Measurements from ENCODE around the gene ATP6V0A1.

ATP6V0A1 gene

GRCh38 chr17:42518046-42518754 lies 59.5 kb downstream of the ATP6V0A1 start:
- H3K4me3 ChIP-seq (ENCODE audit: control insufficient read depth, low read depth, low read length): no peak overlapping the region
- TF ChIP-seq, protein P1, sequence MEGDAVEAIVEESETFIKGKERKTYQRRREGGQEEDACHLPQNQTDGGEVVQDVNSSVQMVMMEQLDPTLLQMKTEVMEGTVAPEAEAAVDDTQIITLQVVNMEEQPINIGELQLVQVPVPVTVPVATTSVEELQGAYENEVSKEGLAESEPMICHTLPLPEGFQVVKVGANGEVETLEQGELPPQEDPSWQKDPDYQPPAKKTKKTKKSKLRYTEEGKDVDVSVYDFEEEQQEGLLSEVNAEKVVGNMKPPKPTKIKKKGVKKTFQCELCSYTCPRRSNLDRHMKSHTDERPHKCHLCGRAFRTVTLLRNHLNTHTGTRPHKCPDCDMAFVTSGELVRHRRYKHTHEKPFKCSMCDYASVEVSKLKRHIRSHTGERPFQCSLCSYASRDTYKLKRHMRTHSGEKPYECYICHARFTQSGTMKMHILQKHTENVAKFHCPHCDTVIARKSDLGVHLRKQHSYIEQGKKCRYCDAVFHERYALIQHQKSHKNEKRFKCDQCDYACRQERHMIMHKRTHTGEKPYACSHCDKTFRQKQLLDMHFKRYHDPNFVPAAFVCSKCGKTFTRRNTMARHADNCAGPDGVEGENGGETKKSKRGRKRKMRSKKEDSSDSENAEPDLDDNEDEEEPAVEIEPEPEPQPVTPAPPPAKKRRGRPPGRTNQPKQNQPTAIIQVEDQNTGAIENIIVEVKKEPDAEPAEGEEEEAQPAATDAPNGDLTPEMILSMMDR (IDR thresholded peaks at IDR 0.05; ENCODE audit: control insufficient read depth, insufficient read depth, low read depth, low read length, missing control alignments): no peak
- peak; percentile 90 for DNase-seq (ENCODE audit: low read depth)

- TF ChIP-seq, protein P1 (IDR thresholded peaks at IDR 0.05; ENCODE audit: control insufficient read depth, insufficient read depth, low read depth, low read length, missing control alignments): no peak
- no peak overlapping the region for H3K4me3 ChIP-seq (ENCODE audit: control insufficient read depth, low read depth, low read length)
- no peak for DNase-seq (ENCODE audit: low read depth)
Measured at GRCh38 chr17:42518755-42519545, 60.3 kb downstream of the ATP6V0A1 start.

GRCh38 chr17:42519546-42520491 lies 61.1 kb downstream of the ATP6V0A1 start:
- no peak overlapping the region for H3K4me3 ChIP-seq (ENCODE audit: control insufficient read depth, low read depth, low read length)
- DNase-seq (ENCODE audit: low read depth): peak; percentile 96
- TF ChIP-seq, protein P1 (IDR thresholded peaks at IDR 0.05; ENCODE audit: control insufficient read depth, insufficient read depth, low read depth, low read length, missing control alignments): peak; percentile 14

- TF ChIP-seq, protein P1 (IDR thresholded peaks at IDR 0.05; ENCODE audit: control insufficient read depth, insufficient read depth, low read depth, low read length, missing control alignments): peak; percentile 7
- H3K4me3 ChIP-seq (ENCODE audit: control insufficient read depth, low read depth, low read length): no peak overlapping the region
- no peak for DNase-seq (ENCODE audit: low read depth)
Measured at GRCh38 chr17:42520540-42520951, 61.9 kb downstream of the ATP6V0A1 start.

DNA sequence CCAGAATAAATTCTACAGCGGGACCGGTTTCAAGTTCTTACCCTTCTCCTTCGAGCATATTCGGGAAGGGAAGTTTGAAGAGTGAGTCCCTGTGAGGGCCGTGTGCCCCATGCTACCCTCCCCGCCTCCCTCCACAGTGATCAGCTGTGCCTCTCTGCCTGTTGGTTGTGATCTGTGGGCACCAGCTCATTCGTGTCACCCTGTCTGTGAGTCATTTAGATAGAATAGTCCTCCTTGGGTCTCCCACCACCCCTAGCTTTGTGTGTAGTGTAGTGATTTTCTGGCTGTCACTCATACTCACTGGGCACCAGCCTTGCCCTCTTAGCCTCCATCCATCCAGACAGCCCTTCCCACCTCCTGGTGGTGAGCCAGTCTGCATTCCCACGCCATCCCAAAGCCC lies 62.4 kb downstream of the ATP6V0A1 start:
- H3K4me3 ChIP-seq (ENCODE audit: control insufficient read depth, low read depth, low read length): no peak overlapping the region
- no peak for DNase-seq (ENCODE audit: low read depth)
- TF ChIP-seq, protein P1 (IDR thresholded peaks at IDR 0.05; ENCODE audit: control insufficient read depth, insufficient read depth, low read depth, low read length, missing control alignments): no peak

DNA sequence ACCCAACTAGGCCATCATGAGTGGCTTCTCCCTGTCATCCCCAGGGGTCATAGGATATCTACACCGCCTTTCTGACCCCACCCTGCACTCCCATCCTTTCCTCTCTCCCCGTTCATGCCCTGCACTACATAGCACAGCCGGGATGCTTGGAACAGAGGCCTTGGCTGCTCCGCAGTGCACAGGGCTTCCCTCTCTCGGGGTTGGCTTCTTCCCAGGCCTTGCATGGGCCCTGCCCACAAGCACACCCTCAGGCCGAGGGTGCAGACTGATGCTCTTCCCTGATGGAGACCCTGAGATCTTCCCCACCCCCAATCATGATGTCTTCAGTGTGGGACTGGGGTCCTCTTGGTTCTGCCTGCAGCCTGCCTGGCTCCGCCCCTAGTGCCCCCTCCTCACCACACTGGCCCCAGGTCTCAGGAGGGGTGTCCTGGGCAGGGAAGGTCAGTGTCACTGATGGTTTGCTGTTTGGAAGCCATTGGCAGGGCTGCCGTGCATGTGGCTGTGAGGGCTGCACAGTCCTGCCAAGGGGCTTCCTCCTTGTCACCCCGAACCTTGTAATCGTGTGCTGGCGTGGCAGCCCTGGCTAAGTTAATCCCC lies 63.1 kb downstream of the ATP6V0A1 start:
- H3K4me3 ChIP-seq (ENCODE audit: control insufficient read depth, low read depth, low read length): no peak overlapping the region
- TF ChIP-seq, protein P1 (IDR thresholded peaks at IDR 0.05; ENCODE audit: control insufficient read depth, insufficient read depth, low read depth, low read length, missing control alignments): no peak
- DNase-seq (ENCODE audit: low read depth): no peak
